ENCODE data around the gene DRD4. TPM values are rescaled to one million over a fixed set of nuclear protein-coding genes. Genes with fewer than 3 reads are reported as not detected.

The DRD4 gene
- total RNA-seq, 2 donors from 2014 or later = 0.27 TPM; not detected in 1

DNA sequence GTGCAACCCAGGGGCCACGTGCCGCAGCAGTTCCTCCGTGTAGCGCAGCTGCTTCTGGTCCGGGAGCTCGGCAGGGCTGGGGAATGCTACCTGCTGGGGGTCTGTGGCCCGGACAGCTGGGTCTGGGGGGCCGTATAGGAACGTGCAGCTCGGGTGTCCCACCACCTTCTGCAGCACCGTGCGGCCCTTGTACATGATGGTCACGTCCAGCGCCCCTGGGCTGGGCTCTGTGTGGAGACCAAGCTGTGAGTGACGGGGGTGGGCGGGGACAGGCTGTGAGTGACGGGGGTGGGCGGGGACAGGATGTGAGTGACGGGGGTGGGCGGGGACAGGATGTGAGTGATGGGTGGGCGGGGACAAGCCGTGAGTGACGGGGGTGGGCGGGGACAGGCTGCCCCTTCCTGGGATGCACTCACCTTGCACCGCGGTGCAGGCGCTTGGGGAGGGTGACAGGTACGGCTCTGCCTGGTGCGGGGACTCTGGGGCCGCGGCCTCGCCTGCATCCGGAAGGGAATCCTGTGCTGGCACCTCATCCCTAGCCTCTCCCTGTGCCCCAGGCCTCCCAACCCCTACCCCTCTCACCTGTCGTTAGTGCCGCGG lies 23.6 kb upstream of the DRD4 start:
- DNase-seq (ENCODE audit: low spot score) (peak; percentile 47), ATAC-seq (ENCODE audit: insufficient number of reproducible peaks, low FRiP score, low read depth) (no peak)
- H3K27ac ChIP-seq = peak overlapping the region; percentile 96 to 97
- no peaks in the 10 kb centered on the region for H3K27me3 ChIP-seq (replicated peaks; ENCODE audit: insufficient read depth)
- no peaks in the 10 kb centered on the region for H3K9me3 ChIP-seq
- no peak overlapping the region for H3K4me3 ChIP-seq
- H3K36me3 ChIP-seq = peaks cover 47% of the 10 kb centered on the region
- peaks cover 14 to 22% of the 10 kb centered on the region in 2 donors for H3K4me1 ChIP-seq (ENCODE audit: control insufficient read depth in 1 of 2, low read depth in 2 of 2)
- TF ChIP-seq, protein P1, sequence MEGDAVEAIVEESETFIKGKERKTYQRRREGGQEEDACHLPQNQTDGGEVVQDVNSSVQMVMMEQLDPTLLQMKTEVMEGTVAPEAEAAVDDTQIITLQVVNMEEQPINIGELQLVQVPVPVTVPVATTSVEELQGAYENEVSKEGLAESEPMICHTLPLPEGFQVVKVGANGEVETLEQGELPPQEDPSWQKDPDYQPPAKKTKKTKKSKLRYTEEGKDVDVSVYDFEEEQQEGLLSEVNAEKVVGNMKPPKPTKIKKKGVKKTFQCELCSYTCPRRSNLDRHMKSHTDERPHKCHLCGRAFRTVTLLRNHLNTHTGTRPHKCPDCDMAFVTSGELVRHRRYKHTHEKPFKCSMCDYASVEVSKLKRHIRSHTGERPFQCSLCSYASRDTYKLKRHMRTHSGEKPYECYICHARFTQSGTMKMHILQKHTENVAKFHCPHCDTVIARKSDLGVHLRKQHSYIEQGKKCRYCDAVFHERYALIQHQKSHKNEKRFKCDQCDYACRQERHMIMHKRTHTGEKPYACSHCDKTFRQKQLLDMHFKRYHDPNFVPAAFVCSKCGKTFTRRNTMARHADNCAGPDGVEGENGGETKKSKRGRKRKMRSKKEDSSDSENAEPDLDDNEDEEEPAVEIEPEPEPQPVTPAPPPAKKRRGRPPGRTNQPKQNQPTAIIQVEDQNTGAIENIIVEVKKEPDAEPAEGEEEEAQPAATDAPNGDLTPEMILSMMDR (IDR thresholded peaks at IDR 0.05) = no peak

GRCh38 chr11:614021-614622 lies 22.9 kb upstream of the DRD4 start:
- no peak for ATAC-seq (ENCODE audit: insufficient number of reproducible peaks, low FRiP score, low read depth)
- H3K4me3 ChIP-seq = peak overlapping the region; percentile 98
- H3K4me1 ChIP-seq (ENCODE audit: control insufficient read depth in 1 of 2, low read depth in 2 of 2) = peaks cover 14 to 22% of the 10 kb centered on the region in 2 donors
- no peak for DNase-seq (ENCODE audit: low spot score)
- TF ChIP-seq, protein P1 (IDR thresholded peaks at IDR 0.05) = no peak
- H3K36me3 ChIP-seq = peaks cover 41% of the 10 kb centered on the region
- no peaks in the 10 kb centered on the region for H3K9me3 ChIP-seq
- no peaks in the 10 kb centered on the region for H3K27me3 ChIP-seq (replicated peaks; ENCODE audit: insufficient read depth)
- H3K27ac ChIP-seq = peak overlapping the region; percentile 96 to 97

DNA sequence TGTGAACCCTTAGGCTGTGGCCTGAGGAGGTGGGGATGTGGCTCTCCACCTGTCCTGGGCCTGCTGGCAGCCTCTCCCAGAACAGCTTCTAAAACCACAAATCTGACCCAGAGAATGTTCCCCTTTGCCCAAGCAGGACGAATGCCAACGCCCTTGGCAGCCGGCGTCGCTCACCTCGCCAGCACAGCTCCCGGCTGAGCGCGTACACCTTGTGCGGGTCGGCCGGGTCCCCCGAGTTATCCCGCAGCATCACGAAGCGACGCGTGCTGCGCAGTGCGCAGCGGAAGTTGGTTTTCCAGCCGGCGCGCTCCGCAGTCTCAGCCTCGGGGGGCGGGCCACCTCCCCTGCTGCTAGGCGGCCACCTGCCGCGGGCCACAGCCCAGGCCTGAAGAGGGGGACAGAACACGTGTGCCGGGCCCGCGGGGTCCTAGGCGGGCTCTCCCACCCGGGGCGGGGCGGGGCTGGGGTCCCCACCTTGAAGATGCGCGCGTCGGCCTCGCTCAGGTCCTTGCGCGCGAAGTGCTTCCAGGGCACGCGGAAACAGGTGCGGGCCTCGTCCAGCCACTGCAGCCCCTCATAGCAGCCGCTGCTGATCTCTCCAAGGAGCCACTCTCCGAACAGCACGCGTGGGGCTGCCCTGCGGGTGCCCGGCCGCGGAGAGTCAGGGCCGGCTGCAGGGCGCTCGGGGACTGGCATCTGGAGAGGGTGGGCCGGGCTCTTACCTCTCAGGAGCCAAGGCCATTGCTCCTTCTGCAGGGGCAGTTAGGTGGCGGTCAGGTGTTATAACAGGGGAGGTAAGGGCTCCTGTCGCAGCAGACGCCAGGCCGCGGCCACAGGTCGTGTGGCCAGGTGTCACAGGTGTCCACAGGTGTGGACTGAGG lies 22.2 kb upstream of the DRD4 start:
- no peaks in the 10 kb centered on the region for H3K9me3 ChIP-seq
- H3K4me3 ChIP-seq = peak overlapping the region; percentile 98
- TF ChIP-seq, protein P1 (IDR thresholded peaks at IDR 0.05) = no peak
- no peak for ATAC-seq (ENCODE audit: insufficient number of reproducible peaks, low FRiP score, low read depth)
- peaks cover 14 to 22% of the 10 kb centered on the region in 2 donors for H3K4me1 ChIP-seq (ENCODE audit: control insufficient read depth in 1 of 2, low read depth in 2 of 2)
- peaks cover 33% of the 10 kb centered on the region for H3K36me3 ChIP-seq
- H3K27ac ChIP-seq = peak overlapping the region; percentile 96 to 97
- DNase-seq (ENCODE audit: low spot score) = no peak
- H3K27me3 ChIP-seq (replicated peaks; ENCODE audit: insufficient read depth) = no peaks in the 10 kb centered on the region

GRCh38 chr11:615504-616319 lies 21.4 kb upstream of the DRD4 start, which contains the start of gene IRF7:
Gene IRF7, minus strand, starts transcription at chr11:615950. Its CDS starts 586 bp downstream, at chr11:615364.
- H3K27me3 ChIP-seq (replicated peaks; ENCODE audit: insufficient read depth) = no peaks in the 10 kb centered on the region
- peak within 1 kb of the TSS; percentile 98 for H3K4me3 ChIP-seq
- DNase-seq (ENCODE audit: low spot score) (peak; percentile 95), ATAC-seq (ENCODE audit: insufficient number of reproducible peaks, low FRiP score, low read depth) (peak; percentile 66)
- TF ChIP-seq, protein P1 (IDR thresholded peaks at IDR 0.05) = no peak
- peak within 1 kb of the TSS; percentile 96 to 97 for H3K27ac ChIP-seq
- H3K9me3 ChIP-seq = no peaks in the 10 kb centered on the region
- peaks cover 25% of the 10 kb centered on the region for H3K36me3 ChIP-seq
- H3K4me1 ChIP-seq (ENCODE audit: control insufficient read depth in 1 of 2, low read depth in 2 of 2) = peaks cover 14 to 22% of the 10 kb centered on the region in 2 donors

Data from thoracic aorta (tissue), 2 donors.